ENCODE measurements around the gene TCF3.
A peak's percentile ranks its signal among the peaks of the same experiment; 100 is the strongest.

TCF3 gene

GRCh38 chr19:1655987-1656608 lies 3.7 kb upstream of the TCF3 start:
- Histone ChIP-seq H3K27ac (no peak overlapping the region), H3K4me3 (no peak overlapping the region)
- DNase-seq (ENCODE audit: low spot score): no peak
- no peak for TF ChIP-seq CTCF (IDR thresholded peaks at IDR 0.05)

GRCh38 chr19:1655131-1655981 lies 2.9 kb upstream of the TCF3 start:
- TF ChIP-seq CTCF (IDR thresholded peaks at IDR 0.05): no peak
- Histone ChIP-seq H3K4me3 (no peak overlapping the region), H3K27ac (no peak overlapping the region)
- DNase-seq (ENCODE audit: low spot score): no peak

GRCh38 chr19:1654178-1654792 lies 1.9 kb upstream of the TCF3 start:
- H3K4me3 ChIP-seq: no peak overlapping the region
- no peak for DNase-seq (ENCODE audit: low spot score)
- TF ChIP-seq CTCF (IDR thresholded peaks at IDR 0.05): no peak

GRCh38 chr19:1653300-1653628 lies 849 bp upstream of the TCF3 start:
- no peak for DNase-seq (ENCODE audit: low spot score)

More at GRCh38 chr19:1654178-1654792, 1.9 kb upstream of the TCF3 start:
- H3K27ac ChIP-seq: no peak overlapping the region

GRCh38 chr19:1651568-1652291 lies 685 bp downstream of the TCF3 start:
- no peak for DNase-seq (ENCODE audit: low spot score)
- TF ChIP-seq CTCF (IDR thresholded peaks at IDR 0.05): no peak
- peak overlapping the region; percentile 57 to 99 for H3K27ac ChIP-seq
- H3K4me3 ChIP-seq: peak overlapping the region; percentile 90

More at GRCh38 chr19:1653300-1653628, 849 bp upstream of the TCF3 start:
- H3K4me3 ChIP-seq: peak overlapping the region; percentile 90
- peak overlapping the region; percentile 30 to 84 for H3K27ac ChIP-seq
- TF ChIP-seq CTCF (IDR thresholded peaks at IDR 0.05): no peak

- Histone ChIP-seq H3K27ac (peak overlapping the region; percentile 57 to 99), H3K4me3 (peak overlapping the region; percentile 90)
- no peak for TF ChIP-seq CTCF (IDR thresholded peaks at IDR 0.05)
- DNase-seq (ENCODE audit: low spot score): no peak
Observed at GRCh38 chr19:1650650-1651567, 1.5 kb downstream of the TCF3 start.
